Endodermal cell (in vitro differentiated cells): ENCODE data around the gene EP400. TPM values are rescaled to one million over a fixed set of nuclear protein-coding genes. Genes with fewer than 3 reads are reported as not detected.

Experiments used
- DNase-seq: peaks from one replicate; pipeline ENCODE4 v3.0.0-alpha.2; 2017
- H3K27ac ChIP-seq: 2 replicates; pipeline ENCODE4 v1.5.1; 2013; ENCODE audit warnings: mild to moderate bottlenecking, low read depth, low read length, moderate library complexity
- H3K27me3 ChIP-seq: 2 replicates; pipeline ENCODE4 v1.6.1; 2013; ENCODE audit warnings: mild to moderate bottlenecking, low read length, moderate library complexity; ENCODE audit not compliant: insufficient read depth, control insufficient read depth, poor library complexity, severe bottlenecking
- H3K36me3 ChIP-seq: 2 replicates; pipeline ENCODE4 v1.7.0; 2013; ENCODE audit warnings: mild to moderate bottlenecking, low read length, moderate library complexity; ENCODE audit not compliant: control insufficient read depth, insufficient read depth
- H3K4me1 ChIP-seq: one replicate; pipeline ENCODE4 v1.7.0; 2013; ENCODE audit warnings: low read length; ENCODE audit not compliant: control insufficient read depth, insufficient read depth
- H3K4me3 ChIP-seq: 2 replicates; pipeline ENCODE4 v1.5.1; 2013; ENCODE audit warnings: mild to moderate bottlenecking, low read length, moderate library complexity
- H3K9ac ChIP-seq: 2 replicates; pipeline ENCODE4 v1.6.1; 2013; ENCODE audit warnings: mild to moderate bottlenecking, low read length, moderate library complexity; ENCODE audit not compliant: poor library complexity, severe bottlenecking; ENCODE audit errors: extremely low read depth
- H3K9me3 ChIP-seq: 2 replicates; pipeline ENCODE4 v1.6.1; 2013; ENCODE audit warnings: mild to moderate bottlenecking, low read length, moderate library complexity; ENCODE audit not compliant: control insufficient read depth
- H3K27ac Mint-ChIP-seq: 2 replicates; pipeline ENCODE4 v1.8.0; 2020; ENCODE audit warnings: mixed read lengths
- H3K27me3 Mint-ChIP-seq: 2 replicates; pipeline ENCODE4 v1.8.0; 2021; ENCODE audit warnings: mild to moderate bottlenecking, mixed read lengths; ENCODE audit not compliant: insufficient read depth
- H3K36me3 Mint-ChIP-seq: 2 replicates; pipeline ENCODE4 v1.8.0; 2020; ENCODE audit warnings: low read depth, mixed read lengths
- H3K4me1 Mint-ChIP-seq: 2 replicates; pipeline ENCODE4 v1.8.0; 2020; ENCODE audit warnings: mixed read lengths
- H3K4me3 Mint-ChIP-seq: 2 replicates; pipeline ENCODE4 v1.8.0; 2020; ENCODE audit warnings: mild to moderate bottlenecking, moderate library complexity, mixed read lengths
- H3K9me3 Mint-ChIP-seq: 2 replicates; pipeline ENCODE4 v1.8.0; 2020; ENCODE audit warnings: mild to moderate bottlenecking, mixed read lengths
- CTCF ChIP-seq: fragments of 200-600 bp; sonication (generic); conservative IDR thresholded peaks from 2 replicates; pipeline ENCODE4 v1.5.0; 2021; ENCODE audit warnings: antibody characterized with exemption, mild to moderate bottlenecking
- WGBS, 2 experiments: methylation state at CpG; one replicate each; pipeline versions ENCODE4 v1.1.5 to v1.1.7; 2013; ENCODE audit warnings: missing lambda C conversion rate in 2 of 2, mixed read lengths in 1 of 2; ENCODE audit not compliant: insufficient coverage in 1 of 2, insufficient read length in 1 of 2; 5-methylcytosine and 5-hydroxymethylcytosine counted together
- total RNA-seq, 2 donors: library from RNA; stranded (reverse); fragmentation: NEBNext Ultra II Directional in 1 of 2; extraction: Animal tissue kit (Norgen Biotek cat#: 25700) in 1 of 2; gene quantifications; 2 replicates in 1 of 2; 3 replicates in 1 of 2; pipeline ENCODE4 v1.2.1, GENCODE V29; 2021

EP400 gene
- total RNA-seq, 2 donors from 2014 or later: 64.7 to 78.3 TPM

DNA sequence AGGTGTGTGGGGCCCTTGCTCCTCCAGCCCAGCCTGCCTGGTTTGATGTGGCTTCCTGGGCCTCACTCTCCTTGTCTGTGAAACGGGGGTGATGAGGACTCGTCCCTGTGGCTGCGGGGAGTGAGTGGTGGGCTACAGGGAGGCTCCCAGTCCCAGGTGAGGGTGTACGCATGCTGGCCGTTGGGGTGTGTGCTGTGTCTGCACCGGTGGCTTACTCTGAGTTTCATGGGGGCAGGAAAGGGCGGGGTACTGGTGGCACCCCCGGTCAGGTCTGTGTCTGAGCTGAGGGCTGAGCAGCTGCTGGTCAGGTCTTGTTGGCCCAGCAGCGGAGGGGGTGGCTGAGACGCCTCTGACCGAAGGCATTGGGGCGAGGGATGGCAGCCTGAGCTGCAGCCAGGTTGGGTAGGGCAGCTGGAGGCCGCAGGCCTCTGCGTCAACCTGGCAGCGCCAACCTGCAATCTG is 44.1 kb upstream of the EP400 start:
- Mint-ChIP-seq H3K36me3 (peaks cover 8% of the 10 kb centered on the region), H3K27me3 (no peaks in the 10 kb centered on the region), H3K27ac (no peak overlapping the region), H3K4me3 (no peak overlapping the region), H3K9me3 (no peaks in the 10 kb centered on the region), H3K4me1 (no peaks in the 10 kb centered on the region)
- WGBS, 2 experiments: 97 to 100% methylated on average over 12 to 15 of the region's 15 CpGs
- no peaks in the 10 kb centered on the region for H3K9me3 ChIP-seq
- peaks cover 13% of the 10 kb centered on the region for H3K36me3 ChIP-seq
- no peak overlapping the region for H3K4me3 ChIP-seq
- H3K27ac ChIP-seq: no peak overlapping the region
- peaks cover 5% of the 10 kb centered on the region for H3K4me1 ChIP-seq
- no peak for TF ChIP-seq CTCF
- no peak for DNase-seq
- no peaks in the 10 kb centered on the region for H3K27me3 ChIP-seq
- no peak overlapping the region for H3K9ac ChIP-seq

- H3K4me3 ChIP-seq: no peak overlapping the region
- H3K9ac ChIP-seq: no peak overlapping the region
- no peak overlapping the region for H3K4me3 Mint-ChIP-seq
- TF ChIP-seq CTCF: no peak
- H3K27ac ChIP-seq: no peak overlapping the region
- H3K9me3 Mint-ChIP-seq: no peaks in the 10 kb centered on the region
- no peaks in the 10 kb centered on the region for H3K4me1 ChIP-seq
- no peak overlapping the region for H3K27ac Mint-ChIP-seq
- H3K36me3 Mint-ChIP-seq: peaks cover 18% of the 10 kb centered on the region
- H3K27me3 Mint-ChIP-seq: no peaks in the 10 kb centered on the region
- WGBS, 2 experiments: 97% methylated on average over 5 to 27 of the region's 31 CpGs
- H3K4me1 Mint-ChIP-seq: no peaks in the 10 kb centered on the region
- H3K27me3 ChIP-seq: no peaks in the 10 kb centered on the region
- no peak for DNase-seq
- H3K36me3 ChIP-seq: peaks cover 23% of the 10 kb centered on the region
- H3K9me3 ChIP-seq: no peaks in the 10 kb centered on the region
Observed at GRCh38 chr12:131907379-131908091, 42.2 kb upstream of the EP400 start.

GRCh38 chr12:131908092-131909080 is 41.4 kb upstream of the EP400 start:
- 96% methylated on average over 44 to 96 of the region's 96 CpGs for WGBS, 2 experiments

More at GRCh38 chr12:131908092-131909080, 41.4 kb upstream of the EP400 start:
- Mint-ChIP-seq H3K4me1 (no peaks in the 10 kb centered on the region), H3K4me3 (no peak overlapping the region), H3K27me3 (no peaks in the 10 kb centered on the region), H3K36me3 (peaks cover 22% of the 10 kb centered on the region), H3K9me3 (no peaks in the 10 kb centered on the region), H3K27ac (no peak overlapping the region)
- no peak for DNase-seq
- no peaks in the 10 kb centered on the region for H3K9me3 ChIP-seq
- no peak overlapping the region for H3K4me3 ChIP-seq
- H3K4me1 ChIP-seq: no peaks in the 10 kb centered on the region
- H3K36me3 ChIP-seq: peaks cover 26% of the 10 kb centered on the region
- H3K27me3 ChIP-seq: no peaks in the 10 kb centered on the region
- TF ChIP-seq CTCF: no peak
- no peak overlapping the region for H3K9ac ChIP-seq
- no peak overlapping the region for H3K27ac ChIP-seq
